ENCODE measurements around the gene MAGEA4.
"Not testable (repeated sequence)": the region's sequence is repeated elsewhere in the genome, so short reads cannot be mapped to it uniquely, and the experiment has no call there.

The MAGEA4 gene

DNA sequence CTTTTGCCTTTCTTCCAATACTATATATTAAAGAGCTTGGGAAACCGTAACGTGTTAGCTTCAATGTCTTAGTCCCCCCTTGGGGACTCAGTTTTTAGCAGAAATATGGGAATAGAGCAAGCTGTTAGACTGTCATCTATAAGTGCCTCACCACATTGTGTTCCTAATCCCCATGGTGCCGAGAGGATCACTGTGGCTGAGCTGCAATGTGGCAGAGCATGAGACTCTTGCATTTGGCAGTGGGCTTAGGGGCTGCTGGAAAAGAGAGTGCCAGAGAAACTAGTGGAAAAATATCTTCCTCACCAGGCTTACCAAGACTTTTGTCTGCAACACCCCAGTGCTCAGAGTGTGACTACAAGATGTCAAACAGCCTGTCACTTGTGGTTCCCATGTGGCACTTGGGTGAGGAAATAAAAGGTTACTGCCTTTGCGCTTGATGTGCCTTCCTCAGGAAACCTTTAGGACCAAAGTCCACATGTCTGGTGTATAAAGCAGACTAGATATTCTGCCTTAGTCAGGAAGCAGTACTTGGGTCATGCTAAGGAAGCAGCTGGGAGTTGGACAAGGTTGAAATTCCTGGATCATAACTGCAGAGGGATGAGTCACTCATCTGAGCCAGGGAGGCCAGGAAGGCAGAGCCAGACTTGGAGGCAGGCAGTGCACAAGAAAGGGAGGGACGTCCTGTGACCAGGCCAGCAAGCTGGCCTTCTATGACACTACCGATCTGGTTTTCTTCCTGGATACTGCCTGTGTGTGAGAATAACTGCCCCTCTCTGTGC lies 9.7 kb upstream of the MAGEA4 start:
- DNase-seq (ENCODE audit: low read depth), result peak; percentile 92
- TF ChIP-seq, protein P1, sequence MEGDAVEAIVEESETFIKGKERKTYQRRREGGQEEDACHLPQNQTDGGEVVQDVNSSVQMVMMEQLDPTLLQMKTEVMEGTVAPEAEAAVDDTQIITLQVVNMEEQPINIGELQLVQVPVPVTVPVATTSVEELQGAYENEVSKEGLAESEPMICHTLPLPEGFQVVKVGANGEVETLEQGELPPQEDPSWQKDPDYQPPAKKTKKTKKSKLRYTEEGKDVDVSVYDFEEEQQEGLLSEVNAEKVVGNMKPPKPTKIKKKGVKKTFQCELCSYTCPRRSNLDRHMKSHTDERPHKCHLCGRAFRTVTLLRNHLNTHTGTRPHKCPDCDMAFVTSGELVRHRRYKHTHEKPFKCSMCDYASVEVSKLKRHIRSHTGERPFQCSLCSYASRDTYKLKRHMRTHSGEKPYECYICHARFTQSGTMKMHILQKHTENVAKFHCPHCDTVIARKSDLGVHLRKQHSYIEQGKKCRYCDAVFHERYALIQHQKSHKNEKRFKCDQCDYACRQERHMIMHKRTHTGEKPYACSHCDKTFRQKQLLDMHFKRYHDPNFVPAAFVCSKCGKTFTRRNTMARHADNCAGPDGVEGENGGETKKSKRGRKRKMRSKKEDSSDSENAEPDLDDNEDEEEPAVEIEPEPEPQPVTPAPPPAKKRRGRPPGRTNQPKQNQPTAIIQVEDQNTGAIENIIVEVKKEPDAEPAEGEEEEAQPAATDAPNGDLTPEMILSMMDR (conservative IDR thresholded peaks at IDR 0.05; ENCODE audit: control insufficient read depth, insufficient read depth, low read depth, low read length), result no peak
- H3K4me3 ChIP-seq (ENCODE audit: control insufficient read depth, low read depth, low read length), result no peak overlapping the region

DNA sequence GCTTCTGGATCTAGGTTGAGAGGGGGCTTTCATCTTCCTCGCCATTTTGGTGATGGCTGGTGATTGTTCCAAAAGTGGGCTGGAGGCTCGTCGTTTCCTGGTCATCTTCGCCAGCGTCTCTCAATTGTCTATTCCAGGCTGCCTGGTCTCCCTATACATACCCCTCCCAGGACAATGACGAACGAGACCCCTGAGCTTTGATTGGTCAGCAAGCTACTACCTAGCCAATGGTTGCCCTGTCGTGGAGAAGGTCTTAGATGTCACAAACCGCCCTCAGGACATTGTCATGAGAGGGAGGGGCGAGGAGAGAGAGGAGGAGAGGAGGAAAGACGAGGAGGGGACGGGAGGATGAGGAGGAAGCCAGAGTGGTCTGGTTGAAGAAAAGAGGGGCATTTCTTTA lies 7.7 kb upstream of the MAGEA4 start:
- TF ChIP-seq, protein P1 (conservative IDR thresholded peaks at IDR 0.05; ENCODE audit: control insufficient read depth, insufficient read depth, low read depth, low read length), result no peak
- no peak for DNase-seq (ENCODE audit: low read depth)
- no peak overlapping the region for H3K4me3 ChIP-seq (ENCODE audit: control insufficient read depth, low read depth, low read length)

DNA sequence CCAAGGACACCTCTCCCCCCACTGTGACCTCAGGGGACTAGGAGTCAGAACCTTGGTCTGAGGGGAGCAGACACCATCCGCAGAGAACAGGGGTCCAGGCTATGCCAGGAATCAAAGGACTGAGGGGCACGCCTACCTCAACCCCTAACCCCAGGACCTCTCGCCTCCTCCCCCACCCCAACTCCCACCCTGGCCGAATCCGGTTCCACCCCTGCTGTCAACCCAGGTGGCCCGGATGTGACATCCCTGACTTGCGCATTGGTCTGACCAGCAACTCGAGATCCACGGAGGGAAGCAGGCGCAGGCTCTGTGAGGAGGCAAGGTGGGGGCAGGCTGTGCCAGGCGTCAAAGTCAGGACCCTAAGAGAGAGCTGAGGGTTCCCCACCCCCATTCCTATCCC lies 468 bp upstream of the MAGEA4 start:
- TF ChIP-seq, protein P1 (conservative IDR thresholded peaks at IDR 0.05; ENCODE audit: control insufficient read depth, insufficient read depth, low read depth, low read length), result no peak
- no peak for DNase-seq (ENCODE audit: low read depth)
- no peak overlapping the region for H3K4me3 ChIP-seq (ENCODE audit: control insufficient read depth, low read depth, low read length)

DNA sequence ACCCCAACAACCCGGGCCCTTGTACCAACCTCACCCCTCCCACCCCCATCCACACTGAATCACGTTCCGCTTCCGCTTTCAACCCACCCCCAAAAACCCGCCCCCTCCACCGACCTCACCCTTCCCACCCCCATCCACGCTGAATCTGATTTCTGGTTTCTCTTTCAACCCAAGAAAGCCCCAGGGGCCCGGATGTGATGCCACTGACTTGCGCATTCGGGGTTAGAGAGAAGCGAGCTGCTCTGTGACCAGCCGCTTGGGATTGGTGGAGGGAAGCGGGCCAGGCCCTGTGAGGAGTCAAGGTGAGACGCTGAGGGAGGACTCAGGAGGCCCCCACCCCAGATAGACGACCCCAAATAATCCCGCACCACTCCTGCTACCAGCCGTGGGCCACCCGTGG lies 6.0 kb downstream of the MAGEA4 start:
- DNase-seq (ENCODE audit: low read depth); H3K4me3 ChIP-seq (ENCODE audit: control insufficient read depth, low read depth, low read length): not testable (repeated sequence)

DNA sequence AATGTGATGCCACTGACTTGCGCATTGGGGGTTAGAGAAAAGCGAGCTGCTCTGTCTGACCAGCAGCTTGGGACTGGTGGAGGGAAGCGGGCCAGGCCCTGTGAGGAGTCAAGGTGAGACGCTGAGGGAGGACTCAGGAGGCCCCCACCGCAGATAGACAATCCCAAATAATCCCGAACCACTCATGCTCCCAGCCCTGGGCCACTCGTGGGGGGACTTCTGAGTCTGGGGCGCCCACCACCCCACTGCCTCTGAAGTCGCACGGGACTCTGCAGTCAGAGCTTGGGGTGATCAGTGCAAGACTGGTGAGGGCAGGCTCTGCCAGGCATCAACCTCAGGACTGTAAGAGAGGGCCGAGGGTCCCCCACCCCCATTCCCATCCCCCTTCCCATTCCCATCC lies 6.9 kb downstream of the MAGEA4 start:
- TF ChIP-seq, protein P1 (conservative IDR thresholded peaks at IDR 0.05; ENCODE audit: control insufficient read depth, insufficient read depth, low read depth, low read length), result no peak
- DNase-seq (ENCODE audit: low read depth), result no peak
- H3K4me3 ChIP-seq (ENCODE audit: control insufficient read depth, low read depth, low read length), result no peak overlapping the region

DNA sequence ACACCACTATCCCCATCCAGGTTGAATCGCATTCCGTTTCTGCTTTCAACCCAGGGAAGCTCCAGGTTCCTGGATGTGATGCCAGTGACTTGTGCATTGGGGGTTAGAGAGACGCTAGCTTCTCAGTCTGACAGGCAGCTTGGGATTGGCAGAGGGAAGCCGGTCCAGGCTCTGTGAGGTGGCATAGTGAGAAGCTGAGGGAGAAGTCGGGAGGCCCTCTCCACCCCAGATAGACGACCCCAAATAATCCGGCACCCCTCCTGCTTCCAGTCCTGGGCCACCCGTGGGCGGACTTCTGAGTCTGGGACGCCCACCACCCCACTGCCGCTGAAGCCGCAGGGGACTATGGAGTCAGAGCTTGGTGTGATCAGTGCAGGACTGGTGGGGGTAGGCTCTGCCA lies 7.4 kb downstream of the MAGEA4 start:
- no peak for DNase-seq (ENCODE audit: low read depth)
- H3K4me3 ChIP-seq (ENCODE audit: control insufficient read depth, low read depth, low read length), result no peak overlapping the region
- TF ChIP-seq, protein P1 (conservative IDR thresholded peaks at IDR 0.05; ENCODE audit: control insufficient read depth, insufficient read depth, low read depth, low read length), result no peak

DNA sequence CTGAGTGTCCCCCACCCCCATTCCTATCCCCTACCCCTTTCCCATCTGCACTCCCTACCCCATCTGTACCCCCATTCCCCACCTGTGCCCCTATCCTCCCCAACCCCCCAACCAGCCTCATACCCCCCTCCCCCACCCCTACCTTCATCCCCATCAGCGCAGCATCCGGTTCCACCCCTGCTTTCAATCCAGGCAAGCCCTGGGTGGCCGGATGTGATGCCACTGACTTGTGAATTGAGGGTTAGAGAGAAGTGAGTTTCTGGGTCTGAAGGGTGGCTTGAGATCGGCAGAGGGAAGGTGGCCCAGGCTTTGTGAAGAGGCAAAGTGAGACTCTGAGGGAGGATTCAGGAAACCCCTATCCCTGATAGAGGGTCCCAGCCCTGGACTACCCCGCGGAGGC lies 7.8 kb downstream of the MAGEA4 start:
- TF ChIP-seq, protein P1 (conservative IDR thresholded peaks at IDR 0.05; ENCODE audit: control insufficient read depth, insufficient read depth, low read depth, low read length), result no peak
- DNase-seq (ENCODE audit: low read depth), result no peak
- H3K4me3 ChIP-seq (ENCODE audit: control insufficient read depth, low read depth, low read length), result no peak overlapping the region
